Stimulated activated memory B cell treated with anti-CD40 and anti-IgM and Interleukin-4, amounts not matched to agents 10 μg/mL and 1 μg/mL and 100 μg/mL, for 72 hours (primary cell): ENCODE data around the gene AP2A1.
A peak's percentile ranks its signal among the peaks of the same experiment; 100 is the strongest.

ENCODE experiments used
- ATAC-seq: fragments of 150-1000 bp; cut with Tn5 transposase; 2 replicates; pipeline ENCODE4 v1.10.0; 2021
- H3K27ac Mint-ChIP-seq: one replicate; pipeline ENCODE4 v1.8.0; 2022; ENCODE audit warnings: mild to moderate bottlenecking, mixed read lengths
- H3K27me3 Mint-ChIP-seq: one replicate; pipeline ENCODE4 v1.8.0; 2022; ENCODE audit warnings: mixed read lengths
- H3K36me3 Mint-ChIP-seq: one replicate; pipeline ENCODE4 v1.8.0; 2022; ENCODE audit warnings: mixed read lengths
- H3K4me1 Mint-ChIP-seq: one replicate; pipeline ENCODE4 v1.8.0; 2022; ENCODE audit warnings: mixed read lengths
- H3K4me3 Mint-ChIP-seq: one replicate; pipeline ENCODE4 v1.8.0; 2022; ENCODE audit warnings: mild to moderate bottlenecking, moderate library complexity, mixed read lengths
- H3K9me3 Mint-ChIP-seq: one replicate; pipeline ENCODE4 v1.8.0; 2022; ENCODE audit warnings: mixed read lengths

AP2A1 gene

DNA sequence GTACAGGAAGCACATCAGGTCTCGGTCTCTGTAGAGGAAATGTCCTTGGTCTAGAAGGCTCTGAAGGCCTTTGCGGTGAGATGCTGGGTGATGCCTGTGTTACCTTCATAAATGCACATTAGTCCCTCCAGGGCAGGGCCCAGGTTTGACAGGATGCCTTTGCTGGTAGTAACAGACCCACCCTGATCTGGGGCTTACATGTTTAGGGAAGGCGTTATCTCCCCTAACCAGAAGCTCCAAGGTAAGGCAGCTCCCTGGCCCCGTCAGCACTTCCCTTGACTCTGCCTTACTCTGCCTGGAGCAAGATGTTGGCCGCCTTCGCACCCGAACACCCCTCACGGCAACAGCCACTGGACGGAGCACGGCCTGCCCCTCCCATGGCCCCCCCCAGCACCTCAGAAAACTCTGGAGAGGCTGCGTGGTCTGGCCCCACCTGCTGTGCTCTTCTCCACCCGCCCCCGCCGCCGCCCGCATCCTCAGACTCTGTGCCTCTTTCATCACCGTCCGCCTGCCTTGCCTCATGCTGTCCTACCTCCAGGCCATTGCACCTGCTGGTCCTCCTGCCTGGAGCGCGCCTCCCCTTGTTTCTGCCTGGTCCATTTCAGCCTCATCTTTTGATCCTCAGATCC, 9.1 kb downstream of the AP2A1 start:
- peaks cover 38% of the 10 kb centered on the region for H3K36me3 Mint-ChIP-seq
- no peak for ATAC-seq
- H3K27ac Mint-ChIP-seq = no peak overlapping the region
- H3K27me3 Mint-ChIP-seq = no peaks in the 10 kb centered on the region
- peaks cover 43% of the 10 kb centered on the region for H3K4me1 Mint-ChIP-seq
- H3K4me3 Mint-ChIP-seq = no peak overlapping the region
- no peaks in the 10 kb centered on the region for H3K9me3 Mint-ChIP-seq

DNA sequence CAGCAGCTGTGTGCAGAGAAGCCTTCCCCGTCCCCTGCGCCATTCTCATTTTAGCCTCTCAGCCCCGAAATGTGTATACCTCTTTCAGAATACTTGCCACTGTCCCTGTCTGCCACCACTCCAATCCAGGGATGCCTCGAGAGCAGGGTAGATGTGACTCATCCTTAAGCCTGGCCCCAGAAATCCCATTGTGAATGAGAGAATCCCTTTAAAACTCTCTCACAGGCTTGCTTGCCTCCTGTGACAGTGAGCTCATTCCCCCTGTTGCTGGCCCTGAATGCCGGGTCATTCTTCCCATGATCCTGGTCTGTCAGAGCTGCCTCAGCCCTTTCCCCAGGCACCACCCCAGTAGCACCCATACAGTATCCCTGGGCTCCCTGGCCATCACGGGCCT, 9.6 kb downstream of the AP2A1 start:
- H3K36me3 Mint-ChIP-seq = peaks cover 43% of the 10 kb centered on the region
- no peaks in the 10 kb centered on the region for H3K9me3 Mint-ChIP-seq
- H3K4me3 Mint-ChIP-seq = no peak overlapping the region
- H3K27ac Mint-ChIP-seq = no peak overlapping the region
- H3K27me3 Mint-ChIP-seq = no peaks in the 10 kb centered on the region
- ATAC-seq = no peak
- peaks cover 47% of the 10 kb centered on the region for H3K4me1 Mint-ChIP-seq

DNA sequence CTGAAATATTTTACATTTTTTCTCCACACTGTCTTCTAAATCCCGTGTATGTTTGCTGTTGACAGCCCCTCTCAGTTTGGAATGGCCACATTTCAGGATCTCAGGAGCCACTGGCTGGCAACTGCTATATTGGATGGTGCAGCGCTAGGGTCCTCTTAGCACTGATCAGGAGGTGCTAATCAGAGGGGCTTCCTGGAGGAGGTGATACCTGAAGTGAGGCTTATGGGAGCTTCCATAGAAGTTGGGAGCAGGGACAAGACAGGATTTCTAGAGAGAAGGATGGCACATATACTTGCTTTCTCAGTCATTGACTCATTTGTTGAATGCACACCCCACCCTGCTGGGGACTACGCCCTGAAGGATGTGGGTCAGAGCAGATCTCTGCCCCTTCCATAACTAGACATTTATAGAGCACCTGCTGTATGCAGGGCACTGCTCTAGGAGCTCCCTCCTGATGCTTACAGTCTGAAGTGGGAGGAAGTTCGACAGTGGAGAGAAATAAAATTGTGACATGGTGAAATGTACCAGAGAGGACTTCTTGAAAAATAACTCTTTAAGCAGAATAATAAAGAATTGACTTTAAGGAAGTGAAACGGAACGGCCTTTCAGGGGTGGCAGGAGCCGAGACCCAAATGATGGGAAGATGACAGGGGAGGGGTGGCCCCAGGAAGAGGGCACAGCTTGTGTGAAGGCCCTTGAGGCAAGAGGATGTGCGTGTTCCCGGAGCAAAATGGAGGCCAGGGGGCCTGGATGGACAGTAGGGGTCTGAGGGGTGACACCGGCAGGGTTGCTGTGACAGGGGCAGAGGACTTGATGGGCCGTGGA, 13.1 kb downstream of the AP2A1 start:
- no peaks in the 10 kb centered on the region for H3K27me3 Mint-ChIP-seq
- ATAC-seq = peak; percentile 82
- H3K36me3 Mint-ChIP-seq = peaks cover 46% of the 10 kb centered on the region
- H3K4me1 Mint-ChIP-seq = peaks cover 38% of the 10 kb centered on the region
- peak overlapping the region; percentile 97 for H3K27ac Mint-ChIP-seq
- no peaks in the 10 kb centered on the region for H3K9me3 Mint-ChIP-seq
- peak overlapping the region; percentile 59 for H3K4me3 Mint-ChIP-seq

- ATAC-seq = no peak
- peak overlapping the region; percentile 97 for H3K27ac Mint-ChIP-seq
- H3K4me3 Mint-ChIP-seq = peak overlapping the region; percentile 59
- H3K9me3 Mint-ChIP-seq = no peaks in the 10 kb centered on the region
- no peaks in the 10 kb centered on the region for H3K27me3 Mint-ChIP-seq
- H3K36me3 Mint-ChIP-seq = peaks cover 55% of the 10 kb centered on the region
- H3K4me1 Mint-ChIP-seq = peaks cover 38% of the 10 kb centered on the region
These were observed 14.1 kb downstream of the AP2A1 start for GRCh38 chr19:49780861-49781260.

GRCh38 chr19:49781394-49781793, 14.6 kb downstream of the AP2A1 start:
- peaks cover 55% of the 10 kb centered on the region for H3K36me3 Mint-ChIP-seq
- H3K9me3 Mint-ChIP-seq = no peaks in the 10 kb centered on the region
- no peak overlapping the region for H3K4me3 Mint-ChIP-seq
- ATAC-seq = no peak
- H3K27me3 Mint-ChIP-seq = no peaks in the 10 kb centered on the region
- peak overlapping the region; percentile 97 for H3K27ac Mint-ChIP-seq
- H3K4me1 Mint-ChIP-seq = peaks cover 38% of the 10 kb centered on the region

GRCh38 chr19:49782515-49782914, 15.7 kb downstream of the AP2A1 start:
- Mint-ChIP-seq H3K27me3 (no peaks in the 10 kb centered on the region), H3K9me3 (no peaks in the 10 kb centered on the region), H3K4me3 (no peak overlapping the region), H3K4me1 (peaks cover 39% of the 10 kb centered on the region), H3K36me3 (peaks cover 59% of the 10 kb centered on the region), H3K27ac (no peak overlapping the region)
- ATAC-seq = no peak

- Mint-ChIP-seq H3K36me3 (peaks cover 79% of the 10 kb centered on the region), H3K27me3 (no peaks in the 10 kb centered on the region)
These were observed 19.6 kb downstream of the AP2A1 start for GRCh38 chr19:49786376-49786820.

GRCh38 chr19:49787746-49788145, 20.9 kb downstream of the AP2A1 start:
- H3K27ac Mint-ChIP-seq = no peak overlapping the region
- H3K27me3 Mint-ChIP-seq = no peaks in the 10 kb centered on the region
- H3K4me1 Mint-ChIP-seq = peaks cover 15% of the 10 kb centered on the region
- H3K4me3 Mint-ChIP-seq = no peak overlapping the region
- no peaks in the 10 kb centered on the region for H3K9me3 Mint-ChIP-seq
- H3K36me3 Mint-ChIP-seq = peaks cover 86% of the 10 kb centered on the region
- ATAC-seq = no peak

More at GRCh38 chr19:49786376-49786820, 19.6 kb downstream of the AP2A1 start:
- Mint-ChIP-seq H3K9me3 (no peaks in the 10 kb centered on the region), H3K4me3 (no peak overlapping the region), H3K4me1 (peaks cover 18% of the 10 kb centered on the region), H3K27ac (no peak overlapping the region)
- no peak for ATAC-seq

GRCh38 chr19:49788857-49789256, 22.1 kb downstream of the AP2A1 start:
- H3K36me3 Mint-ChIP-seq = peaks cover 84% of the 10 kb centered on the region
- no peaks in the 10 kb centered on the region for H3K27me3 Mint-ChIP-seq
- no peak overlapping the region for H3K27ac Mint-ChIP-seq
- H3K4me3 Mint-ChIP-seq = no peak overlapping the region
- H3K9me3 Mint-ChIP-seq = no peaks in the 10 kb centered on the region
- H3K4me1 Mint-ChIP-seq = peaks cover 8% of the 10 kb centered on the region
- no peak for ATAC-seq

GRCh38 chr19:49790866-49791265, 24.1 kb downstream of the AP2A1 start:
- peaks cover 8% of the 10 kb centered on the region for H3K4me1 Mint-ChIP-seq
- no peaks in the 10 kb centered on the region for H3K27me3 Mint-ChIP-seq
- H3K4me3 Mint-ChIP-seq = no peak overlapping the region
- H3K9me3 Mint-ChIP-seq = no peaks in the 10 kb centered on the region
- H3K36me3 Mint-ChIP-seq = peaks cover 86% of the 10 kb centered on the region
- no peak overlapping the region for H3K27ac Mint-ChIP-seq
- ATAC-seq = no peak

- no peak overlapping the region for H3K4me3 Mint-ChIP-seq
- no peak overlapping the region for H3K27ac Mint-ChIP-seq
- peaks cover 85% of the 10 kb centered on the region for H3K36me3 Mint-ChIP-seq
- no peaks in the 10 kb centered on the region for H3K4me1 Mint-ChIP-seq
- ATAC-seq = no peak
- H3K9me3 Mint-ChIP-seq = no peaks in the 10 kb centered on the region
- H3K27me3 Mint-ChIP-seq = no peaks in the 10 kb centered on the region
These were observed 25.1 kb downstream of the AP2A1 start for GRCh38 chr19:49791776-49792445.

GRCh38 chr19:49792829-49793560, 26.2 kb downstream of the AP2A1 start:
- no peaks in the 10 kb centered on the region for H3K27me3 Mint-ChIP-seq
- H3K4me1 Mint-ChIP-seq = no peaks in the 10 kb centered on the region
- no peak overlapping the region for H3K27ac Mint-ChIP-seq
- no peaks in the 10 kb centered on the region for H3K9me3 Mint-ChIP-seq
- ATAC-seq = peak; percentile 16
- H3K4me3 Mint-ChIP-seq = no peak overlapping the region
- peaks cover 81% of the 10 kb centered on the region for H3K36me3 Mint-ChIP-seq

GRCh38 chr19:49793561-49793840, 26.7 kb downstream of the AP2A1 start:
- no peak overlapping the region for H3K27ac Mint-ChIP-seq
- no peaks in the 10 kb centered on the region for H3K27me3 Mint-ChIP-seq
- no peak for ATAC-seq
- peaks cover 81% of the 10 kb centered on the region for H3K36me3 Mint-ChIP-seq
- no peaks in the 10 kb centered on the region for H3K4me1 Mint-ChIP-seq
- H3K4me3 Mint-ChIP-seq = no peak overlapping the region
- H3K9me3 Mint-ChIP-seq = no peaks in the 10 kb centered on the region

DNA sequence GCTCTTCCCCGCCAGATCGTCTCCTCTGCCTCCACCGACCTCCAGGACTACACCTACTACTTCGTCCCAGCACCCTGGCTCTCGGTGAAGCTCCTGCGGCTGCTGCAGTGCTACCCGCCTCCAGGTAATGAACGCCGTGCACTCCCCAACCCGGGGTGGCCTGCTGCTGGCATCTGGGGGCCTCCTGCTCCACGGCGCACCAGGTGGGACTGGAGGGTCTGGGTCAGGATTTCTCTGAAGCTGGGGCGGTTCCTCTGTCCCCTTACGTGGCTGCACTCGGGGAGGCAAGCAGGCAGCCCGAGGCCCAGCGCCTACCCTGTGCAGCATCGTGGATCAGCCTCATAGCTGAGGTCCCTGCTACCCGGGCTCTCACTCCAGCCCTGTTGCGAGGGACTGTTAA, 28.8 kb downstream of the AP2A1 start:
- Mint-ChIP-seq H3K4me3 (no peak overlapping the region), H3K9me3 (no peaks in the 10 kb centered on the region), H3K27ac (no peak overlapping the region), H3K27me3 (no peaks in the 10 kb centered on the region), H3K4me1 (no peaks in the 10 kb centered on the region), H3K36me3 (peaks cover 83% of the 10 kb centered on the region)
- ATAC-seq = no peak

GRCh38 chr19:49798574-49798973, 31.8 kb downstream of the AP2A1 start:
- no peaks in the 10 kb centered on the region for H3K4me1 Mint-ChIP-seq
- H3K27me3 Mint-ChIP-seq = no peaks in the 10 kb centered on the region
- no peak overlapping the region for H3K27ac Mint-ChIP-seq
- H3K36me3 Mint-ChIP-seq = peaks cover 77% of the 10 kb centered on the region
- no peaks in the 10 kb centered on the region for H3K9me3 Mint-ChIP-seq
- ATAC-seq = no peak
- no peak overlapping the region for H3K4me3 Mint-ChIP-seq
